HL-60 (cell line): Measurements from ENCODE around the gene TJP1.

ENCODE experiments used
- DNase-seq, 2 experiments: peaks; one replicate each; pipeline ENCODE4 v3.0.0-alpha.2; 2010 to 2020; ENCODE audit warnings: low read depth in 1 of 2, low spot score in 1 of 2
- H3K27ac ChIP-seq: fragments of 250-450 bp; sonication (Bioruptor Pico); replicated peaks from 2 replicates; pipeline ENCODE4 v1.5.1; 2020; ENCODE audit warnings: mild to moderate bottlenecking, moderate library complexity
- H3K27me3 ChIP-seq: fragments of 250-450 bp; sonication (Bioruptor Pico); 2 replicates; pipeline ENCODE4 v1.5.1; 2021; ENCODE audit warnings: mild to moderate bottlenecking, moderate library complexity; ENCODE audit not compliant: insufficient read depth, poor library complexity, severe bottlenecking
- H3K4me3 ChIP-seq: replicated peaks from 2 replicates; pipeline ENCODE4 v1.5.1; 2011; ENCODE audit warnings: mild to moderate bottlenecking, control low read depth, low read length; ENCODE audit not compliant: insufficient read depth
- CTCF ChIP-seq: IDR thresholded peaks from one replicate; pipeline ENCODE4 v1.5.1; 2011; ENCODE audit warnings: low read length, control low read depth, inconsistent platforms; ENCODE audit not compliant: insufficient read depth
- GABPA ChIP-seq: IDR thresholded peaks from 2 replicates; pipeline ENCODE4 v1.6.1; 2012; ENCODE audit warnings: low read depth
- POLR2AphosphoS5 ChIP-seq: IDR thresholded peaks from 2 replicates; pipeline ENCODE4 v1.6.1; 2012; ENCODE audit warnings: low read depth
- REST ChIP-seq: IDR thresholded peaks from 2 replicates; pipeline ENCODE4 v1.6.1; 2012; ENCODE audit warnings: low read depth; ENCODE audit not compliant: insufficient replicate concordance
- SPI1 ChIP-seq: IDR thresholded peaks from 2 replicates; pipeline ENCODE4 v1.6.1; 2012; ENCODE audit warnings: low read depth, mild to moderate bottlenecking, borderline replicate concordance

Gene TJP1

GRCh38 chr15:29727871-29728270 lies 94.4 kb downstream of the TJP1 start:
- H3K4me3 ChIP-seq: no peak overlapping the region
- peaks cover 2% of the 10 kb centered on the region for H3K27me3 ChIP-seq
- no peak overlapping the region for H3K27ac ChIP-seq
- no peak for DNase-seq
- TF ChIP-seq CTCF (no peak), REST (no peak), POLR2AphosphoS5 (no peak), SPI1 (no peak), GABPA (no peak)

- H3K27me3 ChIP-seq: peaks cover 2% of the 10 kb centered on the region
- no peak overlapping the region for H3K4me3 ChIP-seq
- no peak overlapping the region for H3K27ac ChIP-seq
- TF ChIP-seq CTCF (no peak), GABPA (no peak), SPI1 (no peak), REST (no peak), POLR2AphosphoS5 (no peak)
- DNase-seq: no peak
Measured at GRCh38 chr15:29726553-29726952, 95.7 kb downstream of the TJP1 start.

GRCh38 chr15:29724026-29724425 lies 98.2 kb downstream of the TJP1 start:
- no peak overlapping the region for H3K27ac ChIP-seq
- no peak for TF ChIP-seq SPI1
- TF ChIP-seq GABPA: no peak
- no peak for TF ChIP-seq REST
- TF ChIP-seq POLR2AphosphoS5: no peak
- TF ChIP-seq CTCF: no peak

More at GRCh38 chr15:29724026-29724425, 98.2 kb downstream of the TJP1 start:
- Histone ChIP-seq H3K4me3 (no peak overlapping the region), H3K27me3 (peaks cover 2% of the 10 kb centered on the region)
- no peak for DNase-seq
